Trophoblast cell (in vitro differentiated cells and primary cell): ENCODE measurements around the gene FBXO15.

Experiments used
- DNase-seq, 2 donors: peaks; one replicate each; pipeline ENCODE4 v3.0.0-alpha.2; 2016
- H2AFZ ChIP-seq: 2 replicates; pipeline ENCODE4 v1.6.1; 2013; ENCODE audit warnings: low read length, moderate library complexity, mild to moderate bottlenecking; ENCODE audit not compliant: insufficient read depth, poor library complexity
- H2AK5ac ChIP-seq: 2 replicates; pipeline ENCODE4 v1.6.1; 2013; ENCODE audit warnings: mild to moderate bottlenecking, low read length
- H2BK120ac ChIP-seq: 2 replicates; pipeline ENCODE4 v1.6.1; 2013; ENCODE audit warnings: low read length, mild to moderate bottlenecking, moderate library complexity; ENCODE audit not compliant: insufficient read depth, poor library complexity
- H2BK12ac ChIP-seq: 2 replicates; pipeline ENCODE4 v1.6.1; 2013; ENCODE audit warnings: mild to moderate bottlenecking, low read length, moderate library complexity
- H2BK5ac ChIP-seq: 2 replicates; pipeline ENCODE4 v1.6.1; 2013; ENCODE audit warnings: low read length, low read depth, moderate library complexity, mild to moderate bottlenecking; ENCODE audit not compliant: poor library complexity
- H3K14ac ChIP-seq: 2 replicates; pipeline ENCODE4 v1.6.1; 2013; ENCODE audit warnings: mild to moderate bottlenecking, low read length
- H3K18ac ChIP-seq: 2 replicates; pipeline ENCODE4 v1.6.1; 2013; ENCODE audit warnings: mild to moderate bottlenecking, low read length
- H3K23ac ChIP-seq: 2 replicates; pipeline ENCODE4 v1.6.1; 2013; ENCODE audit warnings: low read length
- H3K27ac ChIP-seq: 2 replicates; pipeline ENCODE4 v1.5.1; 2013; ENCODE audit warnings: low read depth, mild to moderate bottlenecking, inconsistent platforms, low read length, moderate library complexity
- H3K27me3 ChIP-seq: 2 replicates; pipeline ENCODE4 v1.6.1; 2013; ENCODE audit warnings: inconsistent platforms, mild to moderate bottlenecking, low read length, moderate library complexity; ENCODE audit not compliant: insufficient read depth
- H3K36me3 ChIP-seq, 2 experiments: 1 replicate in 1 of 2; 2 replicates in 1 of 2; pipeline ENCODE4 v1.6.1; 2013; ENCODE audit warnings: low read length in 2 of 2, mild to moderate bottlenecking in 2 of 2, moderate library complexity in 1 of 2; ENCODE audit not compliant: insufficient read depth in 2 of 2, control insufficient read depth in 1 of 2
- H3K4ac ChIP-seq: 2 replicates; pipeline ENCODE4 v1.6.1; 2013; ENCODE audit warnings: low read depth, mild to moderate bottlenecking, low read length, moderate library complexity
- H3K4me1 ChIP-seq, 2 experiments: 1 replicate in 1 of 2; 2 replicates in 1 of 2; pipeline ENCODE4 v1.6.1; 2013; ENCODE audit warnings: low read length in 2 of 2, mild to moderate bottlenecking in 2 of 2, moderate library complexity in 1 of 2; ENCODE audit not compliant: insufficient read depth in 2 of 2, control insufficient read depth in 1 of 2
- H3K4me2 ChIP-seq: 2 replicates; pipeline ENCODE4 v1.6.1; 2013; ENCODE audit warnings: inconsistent platforms, mild to moderate bottlenecking, low read length, moderate library complexity
- H3K4me3 ChIP-seq: 2 replicates; pipeline ENCODE4 v1.5.1; 2013; ENCODE audit warnings: mild to moderate bottlenecking, low read depth, low read length, inconsistent platforms
- H3K79me1 ChIP-seq: one replicate; pipeline ENCODE4 v1.6.1; 2013; ENCODE audit warnings: low read length
- H3K79me2 ChIP-seq: 2 replicates; pipeline ENCODE4 v1.6.1; 2013; ENCODE audit warnings: low read length, mild to moderate bottlenecking; ENCODE audit not compliant: control insufficient read depth, insufficient read depth, poor library complexity
- H3K9ac ChIP-seq: 2 replicates; pipeline ENCODE4 v1.6.1; 2013; ENCODE audit warnings: mild to moderate bottlenecking, low read length
- H3K9me3 ChIP-seq: 2 replicates; pipeline ENCODE4 v1.6.1; 2013; ENCODE audit warnings: low read depth, mild to moderate bottlenecking, control low read depth, inconsistent platforms, low read length; ENCODE audit not compliant: insufficient read depth
- H4K12ac ChIP-seq: 2 replicates; pipeline ENCODE4 v1.6.1; 2013; ENCODE audit warnings: low read depth, mild to moderate bottlenecking, low read length, moderate library complexity
- H4K8ac ChIP-seq: 2 replicates; pipeline ENCODE4 v1.6.1; 2013; ENCODE audit warnings: low read depth, mild to moderate bottlenecking, low read length, moderate library complexity
- H4K91ac ChIP-seq: one replicate; pipeline ENCODE4 v1.6.1; 2013; ENCODE audit warnings: low read depth, mild to moderate bottlenecking, low read length, moderate library complexity
- WGBS: extraction: QIAGEN DNeasy Blood & Tissue Kit; methylation state at CpG from one replicate; pipeline ENCODE4 v1.1.7; 2013; ENCODE audit warnings: missing lambda C conversion rate; ENCODE audit not compliant: insufficient read length, insufficient coverage; ENCODE audit errors: extremely low coverage; 5-methylcytosine and 5-hydroxymethylcytosine counted together

FBXO15 gene

GRCh38 chr18:74166386-74166785 is 18.8 kb upstream of the FBXO15 start:
- no peak overlapping the region for H3K27ac ChIP-seq
- H3K4ac ChIP-seq, result no peak overlapping the region
- DNase-seq, result no peak
- no peaks in the 10 kb centered on the region for H3K9me3 ChIP-seq
- no peak overlapping the region for H3K14ac ChIP-seq
- no peak overlapping the region for H2BK5ac ChIP-seq
- no peak overlapping the region for H3K23ac ChIP-seq
- H4K91ac ChIP-seq, result no peak overlapping the region
- H3K9ac ChIP-seq, result no peak overlapping the region
- no peak overlapping the region for H2AFZ ChIP-seq
- no peak overlapping the region for H3K4me2 ChIP-seq
- no peak overlapping the region for H2AK5ac ChIP-seq
- H2BK120ac ChIP-seq, result no peak overlapping the region
- no peaks in the 10 kb centered on the region for H3K79me2 ChIP-seq
- no peaks in the 10 kb centered on the region for H3K79me1 ChIP-seq
- no peak overlapping the region for H2BK12ac ChIP-seq
- no peaks in the 10 kb centered on the region for H3K36me3 ChIP-seq
- H3K4me1 ChIP-seq, result no peaks in the 10 kb centered on the region
- no peaks in the 10 kb centered on the region for H3K27me3 ChIP-seq
- no peak overlapping the region for H3K18ac ChIP-seq
- no peak overlapping the region for H4K8ac ChIP-seq
- whole genome bisulfite sequencing, result no CpG with 5 or more reads among the region's 7 CpGs
- no peak overlapping the region for H4K12ac ChIP-seq
- peak overlapping the region; percentile 16 for H3K4me3 ChIP-seq

- H2AFZ ChIP-seq, result no peak overlapping the region
- H3K36me3 ChIP-seq, result peaks cover 5% of the 10 kb centered on the region in 2 experiments
- no peak overlapping the region for H3K9ac ChIP-seq
- H2AK5ac ChIP-seq, result no peak overlapping the region
- H3K14ac ChIP-seq, result no peak overlapping the region
- H3K27ac ChIP-seq, result no peak overlapping the region
- H2BK12ac ChIP-seq, result no peak overlapping the region
- H3K27me3 ChIP-seq, result no peaks in the 10 kb centered on the region
- no peaks in the 10 kb centered on the region for H3K79me2 ChIP-seq
- H4K12ac ChIP-seq, result no peak overlapping the region
- H3K79me1 ChIP-seq, result no peaks in the 10 kb centered on the region
- H3K4me1 ChIP-seq, result no peaks in the 10 kb centered on the region
- no peak overlapping the region for H4K8ac ChIP-seq
- whole genome bisulfite sequencing, result no CpG with 5 or more reads among the region's 11 CpGs
- H3K9me3 ChIP-seq, result no peaks in the 10 kb centered on the region
- H3K23ac ChIP-seq, result no peak overlapping the region
- no peak overlapping the region for H3K4me2 ChIP-seq
- H2BK120ac ChIP-seq, result no peak overlapping the region
- no peak overlapping the region for H4K91ac ChIP-seq
- no peak overlapping the region for H2BK5ac ChIP-seq
- no peak overlapping the region for H3K18ac ChIP-seq
- no peak overlapping the region for H3K4ac ChIP-seq
- H3K4me3 ChIP-seq, result no peak overlapping the region
- no peak for DNase-seq
Observed at GRCh38 chr18:74163019-74163660, 15.5 kb upstream of the FBXO15 start.

GRCh38 chr18:74155276-74155675 is 7.6 kb upstream of the FBXO15 start:
- H3K23ac ChIP-seq, result no peak overlapping the region
- H3K79me1 ChIP-seq, result no peaks in the 10 kb centered on the region
- no peaks in the 10 kb centered on the region for H3K9me3 ChIP-seq
- no peak overlapping the region for H2AK5ac ChIP-seq
- H3K4me2 ChIP-seq, result no peak overlapping the region
- H4K8ac ChIP-seq, result no peak overlapping the region
- no peaks in the 10 kb centered on the region for H3K27me3 ChIP-seq
- H2BK12ac ChIP-seq, result no peak overlapping the region
- H3K14ac ChIP-seq, result no peak overlapping the region
- H3K9ac ChIP-seq, result no peak overlapping the region
- no CpG with 5 or more reads among the region's 4 CpGs for WGBS
- H3K79me2 ChIP-seq, result no peaks in the 10 kb centered on the region
- no peak overlapping the region for H4K12ac ChIP-seq
- H2BK5ac ChIP-seq, result no peak overlapping the region
- H2AFZ ChIP-seq, result no peak overlapping the region
- H3K4me1 ChIP-seq, result no peaks in the 10 kb centered on the region
- no peak overlapping the region for H3K27ac ChIP-seq
- no peak overlapping the region for H3K4me3 ChIP-seq
- no peak overlapping the region for H2BK120ac ChIP-seq
- no peak overlapping the region for H3K18ac ChIP-seq
- H3K36me3 ChIP-seq, result peaks cover 17 to 22% of the 10 kb centered on the region in 2 experiments
- no peak for DNase-seq
- H3K4ac ChIP-seq, result no peak overlapping the region
- no peak overlapping the region for H4K91ac ChIP-seq

GRCh38 chr18:74154716-74155115 is 7.1 kb upstream of the FBXO15 start:
- Histone ChIP-seq H4K91ac (no peak overlapping the region), H2AFZ (no peak overlapping the region), H2BK5ac (no peak overlapping the region), H4K12ac (no peak overlapping the region), H3K27me3 (no peaks in the 10 kb centered on the region), H3K4me3 (no peak overlapping the region), H3K79me2 (no peaks in the 10 kb centered on the region), H2AK5ac (no peak overlapping the region), H4K8ac (no peak overlapping the region), H3K79me1 (no peaks in the 10 kb centered on the region), H2BK120ac (no peak overlapping the region), H3K27ac (no peak overlapping the region), H3K14ac (no peak overlapping the region), H3K4me2 (no peak overlapping the region), H2BK12ac (no peak overlapping the region), H3K18ac (no peak overlapping the region), H3K36me3 (peaks cover 15 to 23% of the 10 kb centered on the region in 2 experiments), H3K9me3 (no peaks in the 10 kb centered on the region), H3K9ac (no peak overlapping the region), H3K23ac (no peak overlapping the region), H3K4me1 (peaks cover 1 to 3% of the 10 kb centered on the region in 2 experiments), H3K4ac (no peak overlapping the region)
- no CpG with 5 or more reads among the region's 4 CpGs for WGBS
- DNase-seq, result no peak
